PFSK-1 (cell line): ENCODE measurements around the gene ZNF566.

ENCODE experiments used
- FOXP2 ChIP-seq: optimal IDR thresholded peaks from 2 replicates; pipeline ENCODE3; 2011; ENCODE audit warnings: borderline replicate concordance, control low read depth, inconsistent platforms; ENCODE audit not compliant: insufficient read depth; ENCODE audit errors: extremely low read length, extremely low read depth
- POLR2AphosphoS5 ChIP-seq: IDR thresholded peaks from 2 replicates; pipeline ENCODE4 v1.6.1; 2012; ENCODE audit warnings: low read depth, mild to moderate bottlenecking, control low read depth, low read length, moderate library complexity
- SIN3A ChIP-seq: IDR thresholded peaks from 2 replicates; pipeline ENCODE4 v1.6.1; 2012; ENCODE audit warnings: mild to moderate bottlenecking, low read length, moderate library complexity, borderline replicate concordance; ENCODE audit not compliant: insufficient read depth
- TAF1 ChIP-seq: IDR thresholded peaks from 2 replicates; pipeline ENCODE4 v1.6.1; 2012; ENCODE audit warnings: low read length, control low read depth, borderline replicate concordance; ENCODE audit not compliant: insufficient read depth
- TF ChIP-seq, protein P1 (sequence below), 2 experiments: IDR thresholded peaks; 2 replicates each; pipeline versions ENCODE4 v1.6.1 to v1.8.0; 2011 to 2012; ENCODE audit warnings: low read depth in 2 of 2, low read length in 2 of 2, control low read depth in 1 of 2, inconsistent platforms in 1 of 2, mild to moderate bottlenecking in 1 of 2, moderate library complexity in 1 of 2; ENCODE audit not compliant: insufficient read depth in 1 of 2

ZNF566 gene

DNA sequence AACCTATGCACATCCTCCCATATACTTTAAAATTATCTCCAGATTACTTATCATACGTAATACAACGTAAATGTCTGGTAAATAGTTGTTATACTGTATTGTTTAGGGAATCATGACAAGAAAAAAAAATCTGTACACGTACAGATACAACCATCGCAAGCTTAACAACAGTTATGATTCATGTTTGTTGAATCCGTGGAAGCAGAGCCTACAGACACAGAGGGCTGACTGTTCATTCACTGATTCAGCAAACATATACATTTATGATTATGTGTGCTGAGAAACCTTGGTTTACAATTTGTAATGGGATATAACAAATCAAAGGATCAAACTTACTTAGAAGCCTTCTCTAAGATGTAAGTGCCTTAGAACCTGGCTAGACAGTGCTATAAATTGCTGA, 37.2 kb upstream of the ZNF566 start:
- no peak for TF ChIP-seq SIN3A
- TF ChIP-seq POLR2AphosphoS5 = no peak
- TF ChIP-seq TAF1 = no peak
- TF ChIP-seq FOXP2 = no peak
- TF ChIP-seq, protein P1, sequence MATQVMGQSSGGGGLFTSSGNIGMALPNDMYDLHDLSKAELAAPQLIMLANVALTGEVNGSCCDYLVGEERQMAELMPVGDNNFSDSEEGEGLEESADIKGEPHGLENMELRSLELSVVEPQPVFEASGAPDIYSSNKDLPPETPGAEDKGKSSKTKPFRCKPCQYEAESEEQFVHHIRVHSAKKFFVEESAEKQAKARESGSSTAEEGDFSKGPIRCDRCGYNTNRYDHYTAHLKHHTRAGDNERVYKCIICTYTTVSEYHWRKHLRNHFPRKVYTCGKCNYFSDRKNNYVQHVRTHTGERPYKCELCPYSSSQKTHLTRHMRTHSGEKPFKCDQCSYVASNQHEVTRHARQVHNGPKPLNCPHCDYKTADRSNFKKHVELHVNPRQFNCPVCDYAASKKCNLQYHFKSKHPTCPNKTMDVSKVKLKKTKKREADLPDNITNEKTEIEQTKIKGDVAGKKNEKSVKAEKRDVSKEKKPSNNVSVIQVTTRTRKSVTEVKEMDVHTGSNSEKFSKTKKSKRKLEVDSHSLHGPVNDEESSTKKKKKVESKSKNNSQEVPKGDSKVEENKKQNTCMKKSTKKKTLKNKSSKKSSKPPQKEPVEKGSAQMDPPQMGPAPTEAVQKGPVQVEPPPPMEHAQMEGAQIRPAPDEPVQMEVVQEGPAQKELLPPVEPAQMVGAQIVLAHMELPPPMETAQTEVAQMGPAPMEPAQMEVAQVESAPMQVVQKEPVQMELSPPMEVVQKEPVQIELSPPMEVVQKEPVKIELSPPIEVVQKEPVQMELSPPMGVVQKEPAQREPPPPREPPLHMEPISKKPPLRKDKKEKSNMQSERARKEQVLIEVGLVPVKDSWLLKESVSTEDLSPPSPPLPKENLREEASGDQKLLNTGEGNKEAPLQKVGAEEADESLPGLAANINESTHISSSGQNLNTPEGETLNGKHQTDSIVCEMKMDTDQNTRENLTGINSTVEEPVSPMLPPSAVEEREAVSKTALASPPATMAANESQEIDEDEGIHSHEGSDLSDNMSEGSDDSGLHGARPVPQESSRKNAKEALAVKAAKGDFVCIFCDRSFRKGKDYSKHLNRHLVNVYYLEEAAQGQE (IDR thresholded peaks at IDR 0.05; ENCODE audit: insufficient read depth in 1 of 2, low read depth in 2 of 2, low read length in 2 of 2) = no peak

DNA sequence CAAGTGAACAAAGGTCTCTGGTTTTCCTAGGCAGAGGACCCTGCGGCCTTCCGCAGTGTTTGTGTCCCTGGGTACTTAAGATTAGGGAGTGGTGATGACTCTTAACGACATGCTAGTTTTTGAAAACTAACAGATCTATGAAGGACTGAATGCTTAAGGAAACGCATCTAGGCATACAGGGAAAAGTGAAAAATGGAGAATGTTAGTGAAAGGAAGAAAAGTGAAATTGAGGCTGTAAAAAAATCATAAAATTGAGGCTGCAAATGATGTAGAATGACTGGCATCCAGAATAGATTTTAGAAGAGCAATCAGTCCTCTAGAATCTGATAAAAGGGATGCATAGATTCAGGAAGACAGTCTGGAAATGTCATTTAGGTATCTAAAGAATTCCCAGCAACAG, 35.3 kb upstream of the ZNF566 start:
- TF ChIP-seq POLR2AphosphoS5 (no peak), FOXP2 (no peak), TAF1 (no peak), SIN3A (no peak)

DNA sequence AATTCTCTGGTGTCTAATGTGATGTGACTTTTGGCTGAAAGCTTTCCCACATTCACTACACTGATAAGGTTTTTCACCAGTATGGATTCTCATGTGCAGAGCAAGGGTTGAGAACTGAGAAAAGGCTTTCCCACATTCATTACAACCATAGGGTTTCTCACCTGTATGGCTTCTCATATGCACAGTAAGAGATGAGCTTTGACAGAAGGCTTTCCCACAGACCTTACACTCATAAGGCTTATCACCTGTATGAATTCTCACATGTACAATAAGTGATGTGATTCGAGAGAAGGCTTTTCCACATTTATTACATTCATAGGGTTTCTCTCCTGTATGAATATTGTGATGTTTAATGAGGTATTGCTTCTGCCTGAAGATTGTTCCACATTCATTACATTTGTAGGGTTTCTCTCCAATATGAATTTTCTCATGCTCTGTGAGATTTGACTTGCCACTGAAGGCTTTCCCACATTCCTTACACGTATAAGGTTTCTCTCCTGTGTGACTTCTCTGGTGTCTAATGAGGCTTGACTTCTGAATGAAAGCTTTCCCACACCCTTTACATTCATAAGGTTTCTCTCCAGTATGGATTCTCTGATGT, 24.8 kb upstream of the ZNF566 start:
- TF ChIP-seq FOXP2 (no peak), POLR2AphosphoS5 (no peak), TAF1 (no peak), SIN3A (no peak)
- TF ChIP-seq, protein P1 (IDR thresholded peaks at IDR 0.05; ENCODE audit: insufficient read depth in 1 of 2, low read depth in 2 of 2, low read length in 2 of 2) = no peak

DNA sequence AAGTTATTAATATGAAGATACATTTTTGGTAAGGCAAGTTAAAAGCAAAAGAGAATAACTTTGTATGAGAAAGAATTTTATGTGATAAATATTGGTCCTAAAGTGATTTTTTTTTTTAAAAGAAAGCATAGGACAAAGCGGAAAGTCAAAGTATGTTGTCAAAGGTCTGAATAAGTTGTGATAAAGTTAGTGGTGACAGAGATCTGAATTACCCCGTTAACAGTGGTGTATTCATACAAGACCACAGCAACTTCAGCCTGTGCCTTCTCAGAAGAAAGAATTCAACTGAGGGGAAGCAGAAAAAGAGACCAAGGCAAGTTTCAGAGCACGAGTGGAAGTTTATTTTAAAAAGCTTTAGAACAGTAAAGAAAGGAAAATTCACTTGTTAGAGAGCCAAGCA, 19.0 kb upstream of the ZNF566 start:
- TF ChIP-seq TAF1 (no peak), FOXP2 (no peak)

DNA sequence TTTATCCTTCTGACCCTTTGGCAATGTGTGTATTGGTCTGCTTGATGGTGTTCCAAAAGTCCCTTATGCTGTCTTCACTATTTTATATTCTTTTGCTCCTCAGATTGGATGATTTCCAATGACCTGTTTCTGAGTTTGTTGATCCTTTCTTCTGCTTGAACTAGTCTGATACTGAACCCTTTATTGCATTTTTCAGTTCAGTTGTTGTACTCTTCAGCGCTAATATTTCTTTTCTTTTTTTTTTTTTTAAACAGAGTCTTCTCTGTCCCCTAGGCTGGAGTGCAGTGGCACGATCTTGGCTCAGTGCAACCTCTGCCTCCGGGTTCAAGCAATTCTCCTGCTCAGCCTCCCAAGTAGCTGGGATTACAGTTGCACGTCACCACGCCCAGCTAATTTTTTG, 12.6 kb upstream of the ZNF566 start:
- TF ChIP-seq POLR2AphosphoS5 (no peak), SIN3A (no peak), TAF1 (no peak), FOXP2 (no peak)
- TF ChIP-seq, protein P1 (IDR thresholded peaks at IDR 0.05; ENCODE audit: insufficient read depth in 1 of 2, low read depth in 2 of 2, low read length in 2 of 2) = no peak

DNA sequence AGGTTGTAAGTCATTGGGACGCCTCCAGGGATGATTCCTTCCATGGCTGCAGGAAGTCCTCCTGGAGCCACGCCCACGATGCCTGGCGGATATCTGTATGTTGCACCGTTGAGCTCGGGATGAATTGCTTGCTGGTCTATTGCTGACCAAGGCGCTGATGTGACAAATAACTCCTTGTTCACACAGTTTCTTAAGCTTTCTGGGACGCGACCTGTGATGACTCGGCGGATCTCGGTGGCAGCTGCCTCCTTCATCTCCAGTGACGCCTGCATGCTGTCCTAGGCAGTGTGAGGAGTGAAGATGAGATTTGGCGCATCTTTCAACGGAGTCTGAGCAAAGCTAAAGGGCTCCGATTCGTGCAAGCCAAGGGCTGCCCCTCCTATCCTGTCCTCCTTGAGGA, 7.6 kb upstream of the ZNF566 start:
- no peak for TF ChIP-seq FOXP2
- TF ChIP-seq TAF1 = no peak
- TF ChIP-seq POLR2AphosphoS5 = no peak
- no peak for TF ChIP-seq SIN3A
- TF ChIP-seq, protein P1 (IDR thresholded peaks at IDR 0.05; ENCODE audit: insufficient read depth in 1 of 2, low read depth in 2 of 2, low read length in 2 of 2) = no peak
